ENCODE measurements around the gene PTPRT.

GRCh38 chr20:43022081-43022480 is 167.6 kb downstream of the PTPRT start:
- TF ChIP-seq CTCF (conservative IDR thresholded peaks at IDR 0.05; ENCODE audit: low read depth, low read length) (no peak), POLR2A (IDR thresholded peaks at IDR 0.05; ENCODE audit: low read depth, low read length) (no peak), RAD21 (IDR thresholded peaks at IDR 0.05; ENCODE audit: low read length) (no peak), RCOR1 (IDR thresholded peaks at IDR 0.05; ENCODE audit: insufficient replicate concordance, low read length) (no peak), MAFK (IDR thresholded peaks at IDR 0.05; ENCODE audit: low read depth, low read length) (no peak), CEBPB (IDR thresholded peaks at IDR 0.05; ENCODE audit: low read depth, low read length) (no peak), USF2 (IDR thresholded peaks at IDR 0.05; ENCODE audit: low read depth, low read length) (no peak), SMC3 (IDR thresholded peaks at IDR 0.05; ENCODE audit: low read depth, low read length) (no peak), MAZ (IDR thresholded peaks at IDR 0.05; ENCODE audit: borderline replicate concordance, low read depth, low read length) (no peak), MXI1 (IDR thresholded peaks at IDR 0.05; ENCODE audit: borderline replicate concordance, low read depth, low read length) (no peak)

Measured in IMR-90 (cell line).